A549 treated with GW870086 at 1 μM for 4 hours (cell line): ENCODE results near the gene NKX1-1. TPM values are rescaled to one million over a fixed set of nuclear protein-coding genes. Genes with fewer than 3 reads are reported as not detected.

ENCODE experiments used
- total RNA-seq: library from RNA; stranded (reverse); fragments of 200-300 nt; extraction: Qiagen RNA extraction; gene quantifications from 5 replicates; pipeline ENCODE4 v1.2.3, GENCODE V29; 2022; ENCODE audit warnings: low read depth

The NKX1-1 gene
- total RNA-seq = not detected in 5 replicates

GRCh38 chr4:1406394-1406980 is at the start of gene NKX1-1:
Gene NKX1-1 (minus strand): TSS chr4:1406442. CDS start chr4:1406442, 0 bp downstream.

Other genes starting within 250 kb of the NKX1-1 start
- gene SPON2, start 233.9 kb downstream of the NKX1-1 start, total RNA-seq = 0.09 to 0.80 TPM (median 0.30 TPM) in 5 replicates
- 75.9 to 88.1 TPM (median 82.0 TPM) in 5 replicates for gene CTBP1, start 157.3 kb downstream of the NKX1-1 start, total RNA-seq
- gene MAEA, start 116.6 kb downstream of the NKX1-1 start, total RNA-seq = 53.9 to 62.0 TPM (median 60.1 TPM) in 5 replicates
- 3.2 to 5.3 TPM (median 4.4 TPM) in 5 replicates for gene UVSSA, start 59.2 kb downstream of the NKX1-1 start, total RNA-seq